Cardiac atrium fibroblast (primary cell): ENCODE data around the gene FTL. TPM values are rescaled to one million over a fixed set of nuclear protein-coding genes. Genes with fewer than 3 reads are reported as not detected.

Experiments
- total RNA-seq: library from RNA; depleted of rRNA; stranded (reverse); fragments of >200 nt; gene quantifications from 2 replicates; pipeline ENCODE4 v1.2.3, GENCODE V29; 2015

Gene FTL
- 7,567 and 8,205 TPM in 2 replicates for total RNA-seq

GRCh38 chr19:48965040-48965805, at the start of gene FTL:
Gene FTL, plus strand, starts transcription at chr19:48965309. Its CDS starts 199 bp downstream, at chr19:48965508.

DNA sequence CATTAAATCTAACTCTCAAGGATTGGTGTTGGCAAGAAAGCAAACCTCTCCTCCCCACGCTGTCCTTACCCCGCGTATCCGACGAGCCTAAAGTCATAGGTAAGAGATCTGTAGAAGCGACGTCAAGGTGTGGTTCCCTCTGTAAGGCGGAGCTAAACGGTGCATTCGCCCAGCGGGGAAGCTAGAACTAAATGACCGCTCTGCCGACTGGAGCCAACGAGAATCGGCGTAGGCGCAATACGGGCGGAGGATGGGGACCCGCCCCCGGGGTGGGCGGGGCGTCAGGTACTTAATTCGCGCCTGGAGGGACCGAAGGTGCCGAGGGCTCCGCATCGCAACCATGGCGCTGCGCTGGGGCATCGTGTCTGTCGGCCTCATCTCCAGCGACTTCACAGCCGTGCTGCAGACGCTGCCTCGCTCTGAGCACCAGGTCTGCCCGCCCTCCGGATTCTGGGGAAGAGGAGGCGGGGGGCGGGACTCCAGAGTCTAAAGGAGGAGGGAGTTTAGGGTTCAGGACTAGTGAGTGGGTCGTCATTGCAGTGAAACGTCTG, 31.7 kb upstream of the FTL start, which contains the start of gene DHDH:
Gene DHDH (plus strand): TSS at position 318 of the 551 bp plus-strand sequence. CDS start 23 bp downstream, at position 341.

GRCh38 chr19:48954595-48955307, 10.4 kb upstream of the FTL start, which contains the start of gene BAX:
Gene BAX, plus strand, starts transcription at chr19:48954875. Its CDS starts 54 bp downstream, at chr19:48954929.

GRCh38 chr19:48993175-48994034, 28.3 kb downstream of the FTL start, which contains the start of the genes GYS1 and RUVBL2:
Gene GYS1, minus strand, starts transcription at chr19:48993309. Its CDS starts 197 bp downstream, at chr19:48993112.
Gene RUVBL2, plus strand, starts transcription at chr19:48993887. Its CDS starts 25 bp downstream, at chr19:48993912.

Other genes with a start within 250 kb of the FTL start
- 0.32 and 0.72 TPM in 2 replicates for gene MAMSTR, start 245.6 kb upstream of the FTL start, total RNA-seq
- gene RASIP1, start 224.7 kb upstream of the FTL start, total RNA-seq, result 2.2 and 3.4 TPM in 2 replicates
- not detected in 2 replicates for gene IZUMO1, start 218.4 kb upstream of the FTL start, total RNA-seq
- 0.32 and 1.1 TPM in 2 replicates for gene FUT1, start 212.7 kb upstream of the FTL start, total RNA-seq
- gene FGF21, start 209.8 kb upstream of the FTL start, total RNA-seq, result not detected in 2 replicates
- 50.5 and 82.1 TPM in 2 replicates for gene BCAT2, start 154.3 kb upstream of the FTL start, total RNA-seq
- gene HSD17B14, start 128.8 kb upstream of the FTL start, total RNA-seq, result 0.49 and 1.8 TPM in 2 replicates
- 9.7 and 28.4 TPM in 2 replicates for gene PLEKHA4, start 96.7 kb upstream of the FTL start, total RNA-seq
- gene PPP1R15A, start 92.9 kb upstream of the FTL start, total RNA-seq, result 51.0 and 87.6 TPM in 2 replicates
- 2.8 TPM in 1 of 2 replicates, not detected in the other for gene TULP2, start 66.6 kb upstream of the FTL start, total RNA-seq
- gene NUCB1, start 65.0 kb upstream of the FTL start, total RNA-seq, result 580 and 629 TPM in 2 replicates
- gene DHDH, start 31.6 kb upstream of the FTL start, total RNA-seq, result not detected in 2 replicates
- 85.0 and 99.0 TPM in 2 replicates for gene BAX, start 10.4 kb upstream of the FTL start, total RNA-seq
- 135 and 151 TPM in 2 replicates for gene GYS1, start 28.0 kb downstream of the FTL start, total RNA-seq
- 155 and 181 TPM in 2 replicates for gene RUVBL2, start 28.6 kb downstream of the FTL start, total RNA-seq
- not detected in 2 replicates for gene LHB, start 51.8 kb downstream of the FTL start, total RNA-seq
- gene CGB3, start 59.0 kb downstream of the FTL start, total RNA-seq, result not detected in 2 replicates
- not detected in 2 replicates for gene CGB2, start 66.6 kb downstream of the FTL start, total RNA-seq
- gene CGB1, start 71.6 kb downstream of the FTL start, total RNA-seq, result not detected in 2 replicates
- gene CGB5, start 78.5 kb downstream of the FTL start, total RNA-seq, result not detected in 2 replicates
- not detected in 2 replicates for gene CGB8, start 83.8 kb downstream of the FTL start, total RNA-seq
- 0.97 TPM in 1 of 2 replicates, not detected in the other for gene CGB7, start 92.4 kb downstream of the FTL start, total RNA-seq
- gene NTF4, start 99.5 kb downstream of the FTL start, total RNA-seq, result not detected in 2 replicates
- gene KCNA7, start 107.4 kb downstream of the FTL start, total RNA-seq, result not detected in 2 replicates
- 174 and 218 TPM in 2 replicates for gene SNRNP70, start 120.1 kb downstream of the FTL start, total RNA-seq
- gene LIN7B, start 149.1 kb downstream of the FTL start, total RNA-seq, result 12.1 and 13.1 TPM in 2 replicates
- 0.97 and 2.2 TPM in 2 replicates for gene C19orf73, start 153.8 kb downstream of the FTL start, total RNA-seq
- gene PPFIA3, start 154.2 kb downstream of the FTL start, total RNA-seq, result 2.8 and 7.6 TPM in 2 replicates
- gene HRC, start 190.1 kb downstream of the FTL start, total RNA-seq, result 0.18 and 0.32 TPM in 2 replicates
- 21.4 and 24.2 TPM in 2 replicates for gene TRPM4, start 192.5 kb downstream of the FTL start, total RNA-seq